ENCODE measurements around the gene TSHZ2.

DNA sequence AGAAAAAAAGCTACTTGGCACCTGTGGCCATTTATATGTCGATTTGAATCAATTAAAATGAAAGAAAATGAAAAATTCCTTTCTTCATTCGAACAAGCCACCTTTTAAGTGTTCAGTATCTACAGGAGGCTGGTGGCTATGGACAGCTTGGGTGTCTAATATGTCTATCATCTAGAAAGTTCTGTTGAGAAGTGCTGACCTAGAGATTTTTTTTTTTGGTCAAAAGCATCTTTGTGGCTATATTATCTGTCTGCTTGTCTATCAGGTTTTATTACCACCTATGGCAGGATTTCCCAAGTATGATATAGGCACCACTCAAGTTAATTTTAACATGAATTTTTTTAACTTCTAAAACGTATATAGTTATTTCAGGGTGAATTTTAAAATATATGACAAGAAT is 250.8 kb downstream of the TSHZ2 start:
- TF ChIP-seq, protein P1, sequence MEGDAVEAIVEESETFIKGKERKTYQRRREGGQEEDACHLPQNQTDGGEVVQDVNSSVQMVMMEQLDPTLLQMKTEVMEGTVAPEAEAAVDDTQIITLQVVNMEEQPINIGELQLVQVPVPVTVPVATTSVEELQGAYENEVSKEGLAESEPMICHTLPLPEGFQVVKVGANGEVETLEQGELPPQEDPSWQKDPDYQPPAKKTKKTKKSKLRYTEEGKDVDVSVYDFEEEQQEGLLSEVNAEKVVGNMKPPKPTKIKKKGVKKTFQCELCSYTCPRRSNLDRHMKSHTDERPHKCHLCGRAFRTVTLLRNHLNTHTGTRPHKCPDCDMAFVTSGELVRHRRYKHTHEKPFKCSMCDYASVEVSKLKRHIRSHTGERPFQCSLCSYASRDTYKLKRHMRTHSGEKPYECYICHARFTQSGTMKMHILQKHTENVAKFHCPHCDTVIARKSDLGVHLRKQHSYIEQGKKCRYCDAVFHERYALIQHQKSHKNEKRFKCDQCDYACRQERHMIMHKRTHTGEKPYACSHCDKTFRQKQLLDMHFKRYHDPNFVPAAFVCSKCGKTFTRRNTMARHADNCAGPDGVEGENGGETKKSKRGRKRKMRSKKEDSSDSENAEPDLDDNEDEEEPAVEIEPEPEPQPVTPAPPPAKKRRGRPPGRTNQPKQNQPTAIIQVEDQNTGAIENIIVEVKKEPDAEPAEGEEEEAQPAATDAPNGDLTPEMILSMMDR (IDR thresholded peaks at IDR 0.05) = no peak
- no peak for TF ChIP-seq POLR2A (IDR thresholded peaks at IDR 0.05)

Measured in heart left ventricle (tissue), 13 donors.